ENCODE measurements around the gene PRDM2. TPM values are rescaled to one million over a fixed set of nuclear protein-coding genes. Genes with fewer than 3 reads are reported as not detected.

The PRDM2 gene
- total RNA-seq, 5 donors from 2014 or later (not counting 1 experiment from before 2014, with no cell fraction given): 93.3 to 162 (median 99.4) TPM

- Mint-ChIP-seq H3K4me1 (peaks cover 56 to 66% (median 62%) of the 10 kb centered on the region in 3 donors), H3K4me3 (no peak overlapping the region), H3K9me3 (no peaks in the 10 kb centered on the region), H3K27ac (peak overlapping the region in 1 of 2 donors; percentile 75), H3K36me3 (peaks cover 5% of the 10 kb centered on the region), H3K27me3 (no peaks in the 10 kb centered on the region)
- Histone ChIP-seq H3K27ac (ENCODE audit: low read length) (no peak overlapping the region), H3K36me3 (ENCODE audit: control insufficient read depth in 2 of 2, extremely low read depth in 1 of 2, insufficient read depth in 1 of 2, low read length in 1 of 2) (peaks cover 0 to 2% of the 10 kb centered on the region in 2 donors), H3K4me3 (ENCODE audit: control insufficient read depth in 1 of 2, extremely low read depth in 1 of 2, low read length in 1 of 2) (no peak overlapping the region), H3K4me1 (ENCODE audit: control insufficient read depth in 1 of 2, extremely low read depth in 1 of 2, insufficient read depth in 2 of 2, low read length in 2 of 2) (peaks cover 0 to 11% of the 10 kb centered on the region in 2 experiments), H3K27me3 (replicated peaks in 1 of 2; ENCODE audit: control insufficient read depth in 2 of 2, extremely low read depth in 1 of 2, insufficient read depth in 2 of 2, low read length in 1 of 2) (no peaks in the 10 kb centered on the region), H3K9me3 (no peaks in the 10 kb centered on the region)
- POLR2A ChIA-PET: no interaction called here
- ATAC-seq (replicated peaks in 1 of 4) (no peak), DNase-seq (no peak)
- WGBS (ENCODE audit: insufficient coverage): 90% methylated on average over 2 of the region's 4 CpGs
- CTCF ChIA-PET: interaction anchor here in 1 of 2 donors (3.3 kb wide), 1 partner anchor 9 kb away, joined by 22 read pairs; no protein-coding TSS in a partner anchor
Measured at GRCh38 chr1:13723810-13724209, 23.8 kb downstream of the PRDM2 start.

DNA sequence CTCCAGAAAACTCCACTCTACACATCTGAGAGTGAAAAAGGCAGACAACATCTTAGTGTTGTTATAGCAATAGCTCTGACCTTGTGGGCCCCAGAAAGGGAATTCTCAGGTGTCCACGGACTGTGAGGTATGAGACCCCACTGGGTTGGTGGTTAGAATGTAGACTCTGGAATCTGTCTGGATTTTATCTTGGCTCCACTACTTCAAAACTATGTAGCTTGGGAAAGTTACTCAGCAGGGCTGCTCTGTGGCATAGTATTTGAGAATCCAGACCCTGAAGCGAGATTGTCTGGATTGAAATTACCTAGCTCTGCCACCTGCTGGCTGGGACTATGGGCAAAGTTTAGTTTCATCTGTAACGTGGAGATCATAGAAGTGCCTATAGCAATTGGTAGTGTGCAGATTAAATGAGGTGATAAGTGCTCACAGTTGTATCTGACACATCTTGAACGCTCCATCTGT, 25.8 kb downstream of the PRDM2 start:
- Histone ChIP-seq H3K36me3 (ENCODE audit: control insufficient read depth in 2 of 2, extremely low read depth in 1 of 2, insufficient read depth in 1 of 2, low read length in 1 of 2) (peaks cover 0 to 2% of the 10 kb centered on the region in 2 donors), H3K27ac (ENCODE audit: low read length) (no peak overlapping the region), H3K4me3 (ENCODE audit: control insufficient read depth in 1 of 2, extremely low read depth in 1 of 2, low read length in 1 of 2) (no peak overlapping the region), H3K27me3 (replicated peaks in 1 of 2; ENCODE audit: control insufficient read depth in 2 of 2, extremely low read depth in 1 of 2, insufficient read depth in 2 of 2, low read length in 1 of 2) (no peaks in the 10 kb centered on the region), H3K9me3 (no peaks in the 10 kb centered on the region), H3K4me1 (ENCODE audit: control insufficient read depth in 1 of 2, extremely low read depth in 1 of 2, insufficient read depth in 2 of 2, low read length in 2 of 2) (peaks cover 12 to 24% of the 10 kb centered on the region in 2 experiments)
- Mint-ChIP-seq H3K4me3 (no peak overlapping the region), H3K4me1 (peaks cover 66 to 73% (median 73%) of the 10 kb centered on the region in 3 donors), H3K27me3 (no peaks in the 10 kb centered on the region), H3K36me3 (no peaks in the 10 kb centered on the region), H3K9me3 (no peaks in the 10 kb centered on the region), H3K27ac (peak overlapping the region; percentile 21 to 70)
- ChIA-PET POLR2A (interaction anchor here in 1 of 2 donors (2.1 kb wide), 1 partner anchor 23 kb away, joined by 8 read pairs; no protein-coding TSS in a partner anchor), CTCF (interaction anchor here (0.7 to 4.7 kb wide), 19 partner anchors 10 to 88 kb away, joined by 3 to 23 read pairs (median 5); no protein-coding TSS in a partner anchor)
- DNase-seq (peak; percentile 36 to 81 (median 63)), ATAC-seq (replicated peaks in 1 of 4) (peak; percentile 32 to 64 (median 52))
- WGBS (ENCODE audit: insufficient coverage): 34% methylated on average over 2 of the region's 4 CpGs

- Mint-ChIP-seq H3K4me1 (peaks cover 85 to 90% (median 87%) of the 10 kb centered on the region in 3 donors), H3K27ac (peak overlapping the region; percentile 96 to 99), H3K36me3 (no peaks in the 10 kb centered on the region), H3K9me3 (no peaks in the 10 kb centered on the region), H3K4me3 (no peak overlapping the region), H3K27me3 (no peaks in the 10 kb centered on the region)
- Histone ChIP-seq H3K4me1 (ENCODE audit: control insufficient read depth in 1 of 2, extremely low read depth in 1 of 2, insufficient read depth in 2 of 2, low read length in 2 of 2) (peaks cover 32 to 39% of the 10 kb centered on the region in 2 experiments), H3K9me3 (no peaks in the 10 kb centered on the region), H3K27me3 (replicated peaks in 1 of 2; ENCODE audit: control insufficient read depth in 2 of 2, extremely low read depth in 1 of 2, insufficient read depth in 2 of 2, low read length in 1 of 2) (no peaks in the 10 kb centered on the region), H3K36me3 (ENCODE audit: control insufficient read depth in 2 of 2, extremely low read depth in 1 of 2, insufficient read depth in 1 of 2, low read length in 1 of 2) (no peaks in the 10 kb centered on the region), H3K4me3 (ENCODE audit: control insufficient read depth in 1 of 2, extremely low read depth in 1 of 2, low read length in 1 of 2) (no peak overlapping the region), H3K27ac (ENCODE audit: low read length) (no peak overlapping the region)
- DNase-seq (no peak), ATAC-seq (replicated peaks in 1 of 4) (no peak)
- CTCF ChIA-PET: interaction anchor here in 1 of 2 donors (1.0 to 4.7 kb wide), 4 partner anchors 15 to 29 kb away, joined by 3 to 17 read pairs (median 5); no protein-coding TSS in a partner anchor
- 100% methylated on average over 2 of the region's 4 CpGs for WGBS (ENCODE audit: insufficient coverage)
- POLR2A ChIA-PET: interaction anchor here in 1 of 2 donors (0.6 to 1.2 kb wide), 4 partner anchors 14 to 25 kb away, joined by 3 to 9 read pairs (median 4); no protein-coding TSS in a partner anchor
Measured at GRCh38 chr1:13728091-13728715, 28.2 kb downstream of the PRDM2 start.

DNA sequence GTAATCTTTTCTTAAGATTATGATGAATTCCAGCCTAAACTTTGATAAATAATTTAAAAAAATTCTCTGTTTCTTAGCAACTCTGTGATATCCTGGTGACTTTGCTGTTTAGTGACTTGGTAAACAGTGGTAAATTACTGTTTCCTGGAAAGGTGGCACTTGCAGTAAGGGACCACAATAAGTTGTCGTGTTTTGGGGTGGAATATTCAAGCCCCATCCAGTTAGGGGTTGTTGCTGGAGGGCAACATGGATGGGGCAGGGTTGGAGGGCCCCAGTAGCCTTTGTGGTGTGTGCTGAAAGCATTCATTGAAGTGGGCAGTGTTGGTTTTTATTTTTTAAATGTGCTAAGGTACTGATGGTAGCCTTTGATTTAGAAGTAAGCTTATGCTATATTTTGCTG, 30.3 kb downstream of the PRDM2 start:
- no peaks in the 10 kb centered on the region for H3K36me3 ChIP-seq (ENCODE audit: control insufficient read depth in 2 of 2, extremely low read depth in 1 of 2, insufficient read depth in 1 of 2, low read length in 1 of 2)
- H3K27ac Mint-ChIP-seq: peak overlapping the region; percentile 96 to 99
- CTCF ChIA-PET: interaction anchor here in 1 of 2 donors (0.6 to 2.3 kb wide), 9 partner anchors 11 to 77 kb away, joined by 3 to 17 read pairs (median 4); no protein-coding TSS in a partner anchor
- peak overlapping the region; percentile 67 to 79 (median 78) for H3K4me3 Mint-ChIP-seq
- 0% methylated on average over 1 of the region's 1 CpG for WGBS (ENCODE audit: insufficient coverage)
- DNase-seq (peak in 5 of 35 experiments; percentile 5 to 46 (median 28)), ATAC-seq (replicated peaks in 1 of 4) (no peak)
- H3K4me1 ChIP-seq (ENCODE audit: control insufficient read depth in 1 of 2, extremely low read depth in 1 of 2, insufficient read depth in 2 of 2, low read length in 2 of 2): peaks cover 41 to 53% of the 10 kb centered on the region in 2 experiments
- peak overlapping the region in 1 of 2 donors; percentile 23 for H3K4me3 ChIP-seq (ENCODE audit: control insufficient read depth in 1 of 2, extremely low read depth in 1 of 2, low read length in 1 of 2)
- H3K27ac ChIP-seq (ENCODE audit: low read length): peak overlapping the region; percentile 94
- H3K4me1 Mint-ChIP-seq: peaks cover 87 to 91% (median 90%) of the 10 kb centered on the region in 3 donors
- POLR2A ChIA-PET: interaction anchor here (0.6 to 3.3 kb wide), 13 partner anchors 8 to 1682 kb away, joined by 3 to 46 read pairs (median 5); no protein-coding TSS in a partner anchor
- H3K27me3 ChIP-seq (replicated peaks in 1 of 2; ENCODE audit: control insufficient read depth in 2 of 2, extremely low read depth in 1 of 2, insufficient read depth in 2 of 2, low read length in 1 of 2): no peaks in the 10 kb centered on the region
- H3K36me3 Mint-ChIP-seq: no peaks in the 10 kb centered on the region
- no peaks in the 10 kb centered on the region for H3K9me3 Mint-ChIP-seq
- H3K27me3 Mint-ChIP-seq: no peaks in the 10 kb centered on the region
- H3K9me3 ChIP-seq: no peaks in the 10 kb centered on the region

DNA sequence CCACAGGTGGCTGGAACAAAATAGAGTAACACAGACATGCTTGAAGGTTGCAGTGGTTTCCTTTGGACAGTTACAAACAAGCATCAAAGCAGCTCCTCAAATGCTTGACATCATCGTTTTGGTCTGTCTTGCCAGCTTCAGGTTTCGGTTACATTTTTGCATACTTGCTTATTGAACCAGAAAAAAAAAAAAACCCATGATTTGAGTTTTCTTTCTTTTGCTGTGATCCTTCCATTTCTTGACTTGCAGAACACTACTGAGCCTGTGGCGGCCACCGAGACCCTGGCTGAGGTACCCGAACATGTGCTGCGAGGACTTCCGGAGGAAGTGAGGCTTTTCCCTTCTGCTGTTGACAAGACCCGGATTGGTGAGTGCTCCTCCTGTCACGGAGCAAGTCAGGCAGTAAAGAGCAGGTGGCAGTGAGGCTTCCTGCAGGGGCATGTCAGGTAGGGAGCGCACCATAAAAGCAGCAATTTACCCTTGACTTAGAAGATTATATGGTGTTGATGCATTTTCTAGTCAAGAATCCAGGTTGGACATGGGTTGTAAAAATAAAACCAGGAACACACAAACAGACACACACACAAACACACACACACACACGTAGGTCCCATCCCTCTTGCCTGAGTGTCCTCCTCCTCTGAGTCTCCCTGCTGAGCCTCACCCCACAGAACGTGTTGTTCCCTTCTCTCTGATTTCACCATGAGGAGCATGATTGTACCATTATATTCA, 30.9 kb downstream of the PRDM2 start:
- Histone ChIP-seq H3K27me3 (replicated peaks in 1 of 2; ENCODE audit: control insufficient read depth in 2 of 2, extremely low read depth in 1 of 2, insufficient read depth in 2 of 2, low read length in 1 of 2) (no peaks in the 10 kb centered on the region), H3K36me3 (ENCODE audit: control insufficient read depth in 2 of 2, extremely low read depth in 1 of 2, insufficient read depth in 1 of 2, low read length in 1 of 2) (no peaks in the 10 kb centered on the region), H3K4me1 (ENCODE audit: control insufficient read depth in 1 of 2, extremely low read depth in 1 of 2, insufficient read depth in 2 of 2, low read length in 2 of 2) (peaks cover 37 to 56% of the 10 kb centered on the region in 2 experiments), H3K27ac (ENCODE audit: low read length) (peak overlapping the region; percentile 94), H3K9me3 (no peaks in the 10 kb centered on the region), H3K4me3 (ENCODE audit: control insufficient read depth in 1 of 2, extremely low read depth in 1 of 2, low read length in 1 of 2) (peak overlapping the region in 1 of 2 donors; percentile 23)
- DNase-seq (peak; percentile 55 to 96 (median 89)), ATAC-seq (replicated peaks in 1 of 4) (peak; percentile 95 to 97 (median 96))
- ChIA-PET CTCF (interaction anchor here (0.5 to 2.3 kb wide), 12 partner anchors 10 to 81 kb away, joined by 3 to 17 read pairs (median 4); no protein-coding TSS in a partner anchor), POLR2A (interaction anchor here (0.6 to 3.3 kb wide), 15 partner anchors 9 to 1681 kb away, joined by 3 to 46 read pairs (median 5); no protein-coding TSS in a partner anchor)
- H3K9me3 Mint-ChIP-seq: no peaks in the 10 kb centered on the region
- no peaks in the 10 kb centered on the region for H3K27me3 Mint-ChIP-seq
- peak overlapping the region; percentile 96 to 99 for H3K27ac Mint-ChIP-seq
- H3K4me1 Mint-ChIP-seq: peaks cover 88 to 91% (median 90%) of the 10 kb centered on the region in 3 donors
- 0% methylated on average over 9 of the region's 12 CpGs for WGBS (ENCODE audit: insufficient coverage)
- no peaks in the 10 kb centered on the region for H3K36me3 Mint-ChIP-seq
- H3K4me3 Mint-ChIP-seq: peak overlapping the region; percentile 67 to 79 (median 78)
